AG09309 (cell line): ENCODE measurements around the gene IL1RAPL1.

ENCODE experiments used
- DNase-seq: peaks from one replicate; pipeline ENCODE4 v3.0.0-alpha.2; 2010; ENCODE audit warnings: low read depth
- H3K4me3 ChIP-seq: 2 replicates; pipeline ENCODE4 v1.5.1; 2011; ENCODE audit warnings: mild to moderate bottlenecking, low read depth, low read length, moderate library complexity; ENCODE audit not compliant: control insufficient read depth
- TF ChIP-seq, protein P1 (sequence below): IDR thresholded peaks from 2 replicates; pipeline ENCODE4 v1.5.1; 2011; ENCODE audit warnings: mild to moderate bottlenecking, low read depth, low read length, inconsistent platforms; ENCODE audit not compliant: insufficient read depth, control insufficient read depth; ENCODE audit errors: missing control alignments

IL1RAPL1 gene

DNA sequence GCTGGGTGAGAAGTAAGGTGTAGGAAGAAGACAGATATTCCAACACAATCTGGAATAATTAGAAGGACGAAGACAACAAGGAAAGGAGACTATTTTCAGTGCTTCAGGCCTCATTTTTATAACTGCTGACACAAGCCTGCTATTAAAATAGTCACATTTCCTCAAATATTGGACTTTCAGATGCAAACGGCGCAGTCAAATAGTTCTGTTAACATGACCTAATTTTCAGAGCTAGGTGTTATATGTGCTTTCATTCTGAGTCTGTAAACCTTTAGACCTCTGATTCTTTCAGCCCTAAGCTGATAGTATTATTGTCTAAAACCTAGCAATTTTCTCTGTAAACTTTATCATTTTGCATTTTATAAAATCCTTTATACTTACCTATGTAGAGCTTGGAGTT is 261.5 kb downstream of the IL1RAPL1 start:
- no peak overlapping the region for H3K4me3 ChIP-seq
- no peak for DNase-seq
- TF ChIP-seq, protein P1, sequence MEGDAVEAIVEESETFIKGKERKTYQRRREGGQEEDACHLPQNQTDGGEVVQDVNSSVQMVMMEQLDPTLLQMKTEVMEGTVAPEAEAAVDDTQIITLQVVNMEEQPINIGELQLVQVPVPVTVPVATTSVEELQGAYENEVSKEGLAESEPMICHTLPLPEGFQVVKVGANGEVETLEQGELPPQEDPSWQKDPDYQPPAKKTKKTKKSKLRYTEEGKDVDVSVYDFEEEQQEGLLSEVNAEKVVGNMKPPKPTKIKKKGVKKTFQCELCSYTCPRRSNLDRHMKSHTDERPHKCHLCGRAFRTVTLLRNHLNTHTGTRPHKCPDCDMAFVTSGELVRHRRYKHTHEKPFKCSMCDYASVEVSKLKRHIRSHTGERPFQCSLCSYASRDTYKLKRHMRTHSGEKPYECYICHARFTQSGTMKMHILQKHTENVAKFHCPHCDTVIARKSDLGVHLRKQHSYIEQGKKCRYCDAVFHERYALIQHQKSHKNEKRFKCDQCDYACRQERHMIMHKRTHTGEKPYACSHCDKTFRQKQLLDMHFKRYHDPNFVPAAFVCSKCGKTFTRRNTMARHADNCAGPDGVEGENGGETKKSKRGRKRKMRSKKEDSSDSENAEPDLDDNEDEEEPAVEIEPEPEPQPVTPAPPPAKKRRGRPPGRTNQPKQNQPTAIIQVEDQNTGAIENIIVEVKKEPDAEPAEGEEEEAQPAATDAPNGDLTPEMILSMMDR: no peak

- H3K4me3 ChIP-seq: no peak overlapping the region
- no peak for DNase-seq
- TF ChIP-seq, protein P1: no peak
These were observed 263.7 kb downstream of the IL1RAPL1 start for GRCh38 chrX:28850955-28851354.

GRCh38 chrX:28851871-28852270 is 264.6 kb downstream of the IL1RAPL1 start:
- DNase-seq: no peak
- H3K4me3 ChIP-seq: no peak overlapping the region
- TF ChIP-seq, protein P1: no peak

GRCh38 chrX:28854637-28855036 is 267.4 kb downstream of the IL1RAPL1 start:
- DNase-seq: no peak
- TF ChIP-seq, protein P1: no peak
- no peak overlapping the region for H3K4me3 ChIP-seq

- TF ChIP-seq, protein P1: no peak
- DNase-seq: no peak
- H3K4me3 ChIP-seq: no peak overlapping the region
These were observed 289.2 kb downstream of the IL1RAPL1 start for GRCh38 chrX:28876408-28876807.

- DNase-seq: no peak
- no peak overlapping the region for H3K4me3 ChIP-seq
These were observed 289.7 kb downstream of the IL1RAPL1 start for GRCh38 chrX:28876901-28877300.

More at GRCh38 chrX:28876901-28877300, 289.7 kb downstream of the IL1RAPL1 start:
- TF ChIP-seq, protein P1: no peak
